Suprapubic skin (tissue), 3 donors: ENCODE data around the gene LGI4.

Source experiments
- POLR2A ChIP-seq, 2 donors: fragments of 450-650 bp; IDR thresholded peaks; one replicate each; pipeline ENCODE4 v1.6.1; 2017; ENCODE audit warnings: antibody characterized with exemption in 2 of 2, mild to moderate bottlenecking in 2 of 2, moderate library complexity in 2 of 2
- TF ChIP-seq, protein P1 (sequence below), 2 donors: fragments of 200-600 bp in 1 of 2; fragments of 450-650 bp in 1 of 2; sonication (generic) in 1 of 2; IDR thresholded peaks; one replicate each; pipeline ENCODE4 v1.5.1; 2016 to 2019; ENCODE audit warnings: antibody characterized with exemption in 2 of 2, mild to moderate bottlenecking in 1 of 2, moderate library complexity in 1 of 2

DNA sequence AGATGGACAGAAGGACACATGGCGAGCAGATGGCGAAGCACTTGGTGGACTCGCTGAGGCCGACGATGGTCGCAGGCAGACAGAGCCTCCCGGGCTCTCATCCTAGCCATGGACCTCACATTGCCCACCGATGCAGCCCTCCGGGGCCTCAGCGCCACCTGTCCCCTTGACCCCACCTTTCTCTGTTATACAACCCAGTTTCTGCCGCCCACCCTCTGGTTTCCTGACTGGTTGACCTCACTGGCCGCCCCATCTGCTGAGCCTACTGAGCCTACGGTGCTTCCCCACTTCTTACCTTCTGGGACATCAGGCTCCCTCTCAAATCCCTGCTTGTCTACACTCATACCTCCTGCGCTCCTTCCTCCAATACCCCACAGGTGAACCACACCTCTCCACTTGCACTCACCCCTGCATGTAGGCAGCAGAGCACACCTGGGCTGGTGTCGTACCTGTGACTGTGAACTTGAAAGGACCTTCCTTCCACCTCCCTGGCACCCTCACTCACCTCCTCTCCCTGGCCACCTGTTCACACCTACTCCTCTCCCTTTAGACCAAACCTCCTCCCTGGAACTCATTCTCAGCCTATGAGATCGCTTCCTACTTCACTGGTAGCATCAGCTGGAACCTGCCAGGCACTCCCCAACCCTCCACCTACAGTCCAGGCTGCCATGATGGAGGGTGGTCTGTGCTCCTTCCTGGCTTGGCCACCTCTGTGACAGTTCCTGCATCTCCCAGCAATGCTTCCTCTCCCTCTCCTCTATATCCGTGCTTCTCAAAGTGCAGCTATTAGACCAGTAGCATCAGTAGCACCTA is 57.2 kb downstream of the LGI4 start:
- TF ChIP-seq, protein P1, sequence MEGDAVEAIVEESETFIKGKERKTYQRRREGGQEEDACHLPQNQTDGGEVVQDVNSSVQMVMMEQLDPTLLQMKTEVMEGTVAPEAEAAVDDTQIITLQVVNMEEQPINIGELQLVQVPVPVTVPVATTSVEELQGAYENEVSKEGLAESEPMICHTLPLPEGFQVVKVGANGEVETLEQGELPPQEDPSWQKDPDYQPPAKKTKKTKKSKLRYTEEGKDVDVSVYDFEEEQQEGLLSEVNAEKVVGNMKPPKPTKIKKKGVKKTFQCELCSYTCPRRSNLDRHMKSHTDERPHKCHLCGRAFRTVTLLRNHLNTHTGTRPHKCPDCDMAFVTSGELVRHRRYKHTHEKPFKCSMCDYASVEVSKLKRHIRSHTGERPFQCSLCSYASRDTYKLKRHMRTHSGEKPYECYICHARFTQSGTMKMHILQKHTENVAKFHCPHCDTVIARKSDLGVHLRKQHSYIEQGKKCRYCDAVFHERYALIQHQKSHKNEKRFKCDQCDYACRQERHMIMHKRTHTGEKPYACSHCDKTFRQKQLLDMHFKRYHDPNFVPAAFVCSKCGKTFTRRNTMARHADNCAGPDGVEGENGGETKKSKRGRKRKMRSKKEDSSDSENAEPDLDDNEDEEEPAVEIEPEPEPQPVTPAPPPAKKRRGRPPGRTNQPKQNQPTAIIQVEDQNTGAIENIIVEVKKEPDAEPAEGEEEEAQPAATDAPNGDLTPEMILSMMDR (IDR thresholded peaks at IDR 0.05) = no peak
- no peak for TF ChIP-seq POLR2A (IDR thresholded peaks at IDR 0.05)
